GM12878 (cell line): Measurements from ENCODE around the gene OR10V1. TPM values are rescaled to one million over a fixed set of nuclear protein-coding genes. Genes with fewer than 3 reads are reported as not detected.

Source experiments
- ATAC-seq: fragments of 200-7000 bp; cut with Tn5 transposase; 3 replicates; pipeline ENCODE4 v1.9.1; 2020; ENCODE audit warnings: mild to moderate bottlenecking, moderate library complexity
- BruUV-seq: library from RNA; stranded (reverse); fragments of 400-500 nt; replicated peaks from 2 replicates; lab custom pipeline; 2021; lab: Mats Ljungman, UMichigan
- CTCF ChIA-PET: fragments of 300-600 bp; sonication (Branson Sonifier 250); formaldehyde crosslinking; extraction: SDS; loops from one replicate; lab custom pipeline; 2021; ENCODE audit warnings: inconsistent platforms; lab: Yijun Ruan, JAX
- POLR2A ChIA-PET: fragments of 350-600 bp; formaldehyde crosslinking; extraction: SDS; loops from one replicate; lab custom pipeline; 2021; ENCODE audit warnings: inconsistent platforms; lab: Charles Lee
- RAD21 ChIA-PET: fragments of 300-600 bp; sonication (Branson Sonifier 250); formaldehyde crosslinking; loops from one replicate; lab custom pipeline; 2023; ENCODE audit warnings: antibody characterized with exemption; ENCODE audit not compliant: unreplicated experiment; lab: Charles Lee
- SMC1A ChIA-PET: fragments of 300-600 bp; sonication (Branson Sonifier 250); formaldehyde crosslinking; loops from one replicate; lab custom pipeline; 2023; ENCODE audit not compliant: unreplicated experiment, uncharacterized antibody; lab: Charles Lee
- DNase-seq: peaks from one replicate; pipeline ENCODE4 v3.0.0-alpha.2; 2011; ENCODE audit warnings: low read depth, low spot score
- FAIRE-seq: peaks from 3 replicates; lab custom pipeline; 2011; peaks lifted over from hg19 to GRCh38; lab: Jason Lieb, UNC
- H2AFZ ChIP-seq: 2 replicates; pipeline ENCODE4 v1.6.0; 2011; ENCODE audit warnings: low read depth, low read length, control low read depth; ENCODE audit not compliant: control insufficient read depth
- H3K27ac ChIP-seq: 2 replicates; pipeline ENCODE4 v1.5.1; 2011; ENCODE audit warnings: control low read depth; ENCODE audit not compliant: control insufficient read depth, insufficient read depth
- H3K27me3 ChIP-seq, 2 experiments: replicated peaks in 1 of 2; 2 replicates each; pipeline versions ENCODE4 v1.6.0 to v1.6.1; 2011; ENCODE audit warnings: low read length in 1 of 2; ENCODE audit not compliant: control insufficient read depth in 2 of 2, insufficient read depth in 2 of 2
- H3K36me3 ChIP-seq, 2 experiments: 2 replicates each; pipeline ENCODE4 v1.5.1; 2011; ENCODE audit warnings: low read length in 1 of 2; ENCODE audit not compliant: control insufficient read depth in 2 of 2, insufficient read depth in 2 of 2
- H3K4me1 ChIP-seq: 2 replicates; pipeline ENCODE4 v1.6.1; 2011; ENCODE audit warnings: mild to moderate bottlenecking, low read length, moderate library complexity, mixed read lengths; ENCODE audit not compliant: control insufficient read depth, insufficient read depth
- H3K4me2 ChIP-seq: 2 replicates; pipeline ENCODE4 v1.6.0; 2011; ENCODE audit warnings: control low read depth; ENCODE audit not compliant: control insufficient read depth, insufficient read depth
- H3K4me3 ChIP-seq: fragments of 200-600 bp; sonication (generic); 2 replicates; pipeline ENCODE4 v1.5.1; 2016
- H3K79me2 ChIP-seq: 2 replicates; pipeline ENCODE4 v1.6.0; 2011; ENCODE audit warnings: low read length; ENCODE audit not compliant: control insufficient read depth, insufficient read depth
- H3K9ac ChIP-seq: 2 replicates; pipeline ENCODE4 v1.8.0; 2011; ENCODE audit warnings: low read length, control low read depth, mixed read lengths; ENCODE audit not compliant: control insufficient read depth, insufficient read depth
- H3K9me3 ChIP-seq: replicated peaks from 3 replicates; pipeline ENCODE4 v1.5.1; 2011; ENCODE audit warnings: mild to moderate bottlenecking, low read length; ENCODE audit not compliant: control insufficient read depth, insufficient read depth
- H4K20me1 ChIP-seq: 2 replicates; pipeline ENCODE4 v1.6.0; 2011; ENCODE audit not compliant: control insufficient read depth, insufficient read depth
- ASH2L ChIP-seq: fragments of 300-600, 200-600 bp; sonication (generic); IDR thresholded peaks from 2 replicates; pipeline ENCODE4 v1.6.1; 2017; ENCODE audit warnings: low read depth, mild to moderate bottlenecking, borderline replicate concordance
- HDAC2 ChIP-seq: fragments of 200-600 bp; sonication (generic); IDR thresholded peaks from 2 replicates; pipeline ENCODE4 v1.6.1; 2017
- JUND ChIP-seq: IDR thresholded peaks from 2 replicates; pipeline ENCODE4 v1.6.1; 2012; ENCODE audit warnings: low read depth, mild to moderate bottlenecking, low read length, improper control_type of control experiment, moderate library complexity
- NBN ChIP-seq: fragments of 450-650 bp; IDR thresholded peaks from 2 replicates; pipeline ENCODE4 v1.6.1; 2016
- NFIC ChIP-seq: IDR thresholded peaks from 2 replicates; pipeline ENCODE4 v1.6.1; 2012; ENCODE audit warnings: low read depth, mild to moderate bottlenecking, inconsistent platforms, low read length, moderate library complexity
- PML ChIP-seq: IDR thresholded peaks from 2 replicates; pipeline ENCODE4 v1.6.1; 2012; ENCODE audit warnings: low read length, inconsistent platforms
- POLR2AphosphoS5 ChIP-seq: IDR thresholded peaks from 2 replicates; pipeline ENCODE4 v1.6.1; 2011; ENCODE audit warnings: mild to moderate bottlenecking, low read length, inconsistent platforms
- SP1 ChIP-seq: IDR thresholded peaks from one replicate; pipeline ENCODE4 v1.6.1; 2011; ENCODE audit warnings: low read depth, low read length
- SPI1 ChIP-seq: IDR thresholded peaks from 2 replicates; pipeline ENCODE4 v1.6.1; 2011; ENCODE audit warnings: low read depth, mild to moderate bottlenecking, low read length, moderate library complexity, borderline replicate concordance; ENCODE audit not compliant: insufficient read depth
- TARDBP ChIP-seq: IDR thresholded peaks from 2 replicates; pipeline ENCODE4 v1.6.1; 2016; ENCODE audit warnings: borderline replicate concordance
- WGBS: methylation state at CpG from one replicate; pipeline ENCODE4 v1.1.6; 2016; ENCODE audit warnings: low lambda C conversion rate; ENCODE audit not compliant: insufficient replicate concordance, insufficient coverage; ENCODE audit errors: missing lambda C conversion rate; 5-methylcytosine and 5-hydroxymethylcytosine counted together
- in situ Hi-C: fragments of 300-500 bp; cut with MboI; formaldehyde crosslinking; loops from 9 replicates; pipeline ENCODE4 v1.14.3; 2018; ENCODE audit warnings: mixed read lengths
- intact Hi-C: fragments of 100-400 bp; cut with micrococcal nuclease; formaldehyde crosslinking; loops from one replicate; pipeline ENCODE4 v1.14.2; 2022; ENCODE audit not compliant: unreplicated experiment
- polyA plus RNA-seq, 11 experiments: library from polyadenylated mRNA; depleted of rRNA in 4 of 11; unstranded in 6 of 11; stranded (reverse) in 5 of 11; fragments of >200 nt; fragmentation: Nextera tagmentation in 4 of 11; fragmentation: Illumina TruSeq in 1 of 11; extraction: Ambion mirVana in 4 of 11; extraction: Trizol in 1 of 11; gene quantifications; 1 replicate in 1 of 11; 2 replicates in 10 of 11; pipeline versions ENCODE4 v1.2.1 to v1.2.3, GENCODE V29; 2011 to 2016; ENCODE audit warnings: inconsistent platforms in 2 of 11, missing spikeins in 2 of 11, low read depth in 1 of 11
- total RNA-seq, 4 experiments: library from RNA; depleted of rRNA in 3 of 4; stranded (reverse); fragments of >200 nt in 3 of 4; fragmentation: Illumina TruSeq in 1 of 4; extraction: Trizol in 1 of 4; gene quantifications; 2 replicates each; pipeline versions ENCODE4 v1.2.1 to v1.2.3, GENCODE V29; 2013 to 2021
- TF ChIP-seq, protein P1 (sequence below): IDR thresholded peaks from 2 replicates; pipeline ENCODE4 v1.6.1; 2012; ENCODE audit warnings: low read depth, low read length, improper control_type of control experiment

OR10V1 gene
- total and polyA plus RNA-seq, 10 of the 15 experiments (the other 5 are each of a cell fraction or from before 2014, with no cell fraction given), result not detected

- no peak overlapping the region for H3K4me3 ChIP-seq
- H3K9ac ChIP-seq, result no peak overlapping the region
- no peaks in the 10 kb centered on the region; the same call in 1 of the 2 replicates for H3K4me1 ChIP-seq
- intact Hi-C loops (no loop called here), in situ Hi-C loops (loop anchor here (10.0 to 25.0 kb wide), 2 partner anchors 138 to 1086 kb away; partner anchors contain the start of genes LPXN and ZFP91)
- no peaks in the 10 kb centered on the region for H3K36me3 ChIP-seq
- no TSS peak for BruUV-seq
- RAD21 ChIA-PET, result no interaction called here
- no peak overlapping the region for H3K4me2 ChIP-seq
- H3K9me3 ChIP-seq, result no peaks in the 10 kb centered on the region
- ATAC-seq (no peak), DNase-seq (no peak), FAIRE-seq (no peak)
- H3K27ac ChIP-seq, result no peak overlapping the region
- H2AFZ ChIP-seq, result no peak overlapping the region
- POLR2A ChIA-PET, result interaction anchor here (0.9 kb wide), 1 partner anchor 17 kb away, joined by 3 read pairs; no protein-coding TSS in a partner anchor
- H3K79me2 ChIP-seq, result peaks cover 5% of the 10 kb centered on the region
- no peaks in the 10 kb centered on the region for H3K27me3 ChIP-seq
- TF ChIP-seq NFIC (no peak), PML (no peak), SPI1 (no peak), ASH2L (no peak), POLR2AphosphoS5 (no peak), SP1 (no peak), NBN (no peak), TARDBP (no peak), HDAC2 (no peak), JUND (no peak)
- TF ChIP-seq, protein P1, sequence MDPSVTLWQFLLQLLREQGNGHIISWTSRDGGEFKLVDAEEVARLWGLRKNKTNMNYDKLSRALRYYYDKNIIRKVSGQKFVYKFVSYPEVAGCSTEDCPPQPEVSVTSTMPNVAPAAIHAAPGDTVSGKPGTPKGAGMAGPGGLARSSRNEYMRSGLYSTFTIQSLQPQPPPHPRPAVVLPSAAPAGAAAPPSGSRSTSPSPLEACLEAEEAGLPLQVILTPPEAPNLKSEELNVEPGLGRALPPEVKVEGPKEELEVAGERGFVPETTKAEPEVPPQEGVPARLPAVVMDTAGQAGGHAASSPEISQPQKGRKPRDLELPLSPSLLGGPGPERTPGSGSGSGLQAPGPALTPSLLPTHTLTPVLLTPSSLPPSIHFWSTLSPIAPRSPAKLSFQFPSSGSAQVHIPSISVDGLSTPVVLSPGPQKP, result no peak
- H4K20me1 ChIP-seq, result no peaks in the 10 kb centered on the region
- SMC1A ChIA-PET, result interaction anchor here (0.6 to 2.4 kb wide), 3 partner anchors 13 to 136 kb away, joined by 3 to 5 read pairs (median 3); no protein-coding TSS in a partner anchor
- CTCF ChIA-PET, result interaction anchor here (1.5 to 2.0 kb wide), 2 partner anchors 9 to 136 kb away, joined by 3 to 9 read pairs; no protein-coding TSS in a partner anchor
- WGBS, result 95% methylated on average over 2 of the region's 2 CpGs
These were observed 40.4 kb downstream of the OR10V1 start for GRCh38 chr11:59673291-59673690.
